Activated T-cell treated with anti-CD3 and anti-CD28 coated beads, Interleukin-2, amount 50 U/mL, for 48 hours (primary cell): ENCODE results near the gene ZC3H12D.

Experiments
- DNase-seq, 2 experiments: peaks; one replicate each; pipeline ENCODE4 v3.0.0-alpha.2; 2020

The ZC3H12D gene

GRCh38 chr6:149484733-149485700, at the start of gene ZC3H12D:
TSS of gene ZC3H12D (minus strand) at chr6:149485014. CDS start at chr6:149474543, 10,471 bp downstream.
- DNase-seq = peak; percentile 84 to 85

GRCh38 chr6:149529650-149530049, 44.8 kb upstream of the ZC3H12D start:
- DNase-seq = no peak

- no peak for DNase-seq
These were observed 30.7 kb upstream of the ZC3H12D start for GRCh38 chr6:149515494-149515893.

GRCh38 chr6:149513915-149514314, 29.1 kb upstream of the ZC3H12D start:
- DNase-seq = no peak

GRCh38 chr6:149510793-149511512, 26.1 kb upstream of the ZC3H12D start:
- DNase-seq = no peak

- DNase-seq = no peak
These were observed 23.7 kb upstream of the ZC3H12D start for GRCh38 chr6:149508485-149508884.

- no peak for DNase-seq
These were observed 19.1 kb upstream of the ZC3H12D start for GRCh38 chr6:149503872-149504271.

GRCh38 chr6:149503276-149503675, 18.5 kb upstream of the ZC3H12D start:
- no peak for DNase-seq

GRCh38 chr6:149501768-149502167, 17.0 kb upstream of the ZC3H12D start:
- no peak for DNase-seq

GRCh38 chr6:149501201-149501600, 16.4 kb upstream of the ZC3H12D start:
- no peak for DNase-seq

GRCh38 chr6:149500096-149500495, 15.3 kb upstream of the ZC3H12D start:
- no peak for DNase-seq

- DNase-seq = no peak
These were observed 14.3 kb upstream of the ZC3H12D start for GRCh38 chr6:149499066-149499465.

- DNase-seq = no peak
These were observed 12.6 kb upstream of the ZC3H12D start for GRCh38 chr6:149497365-149497764.

- peak; percentile 45 to 58 for DNase-seq
These were observed 11.8 kb upstream of the ZC3H12D start for GRCh38 chr6:149496597-149496996.

GRCh38 chr6:149495349-149496016, 10.7 kb upstream of the ZC3H12D start:
- DNase-seq = peak in 1 of 2 experiments; percentile 47

- peak; percentile 68 to 71 for DNase-seq
These were observed 10.0 kb upstream of the ZC3H12D start for GRCh38 chr6:149494810-149495209.

- no peak for DNase-seq
These were observed 9.0 kb upstream of the ZC3H12D start for GRCh38 chr6:149493761-149494320.

GRCh38 chr6:149492798-149493343, 8.1 kb upstream of the ZC3H12D start:
- DNase-seq = peak in 1 of 2 experiments; percentile 35

- DNase-seq = peak in 1 of 2 experiments; percentile 13
These were observed 5.2 kb upstream of the ZC3H12D start for GRCh38 chr6:149489967-149490366.

GRCh38 chr6:149488815-149489214, 4.0 kb upstream of the ZC3H12D start:
- peak; percentile 32 to 49 for DNase-seq

- DNase-seq = peak in 1 of 2 experiments; percentile 6
These were observed 2.5 kb upstream of the ZC3H12D start for GRCh38 chr6:149487316-149487715.
